ENCODE data around the gene CHCHD3. TPM values are rescaled to one million over a fixed set of nuclear protein-coding genes. Genes with fewer than 3 reads are reported as not detected.

Gene CHCHD3
- total RNA-seq, 2 donors from 2014 or later, result 43.4 to 54.8 TPM

GRCh38 chr7:133095119-133095671, 13.3 kb upstream of the CHCHD3 start:
- no peaks in the 10 kb centered on the region for H3K9me3 Mint-ChIP-seq
- no peak for ATAC-seq
- peak overlapping the region in 1 of 2 donors; percentile 13 for H3K27ac Mint-ChIP-seq

GRCh38 chr7:133091943-133092464, 10.1 kb upstream of the CHCHD3 start:
- no peak for DNase-seq (ENCODE audit: low spot score in 2 of 2)
- no peak for ATAC-seq
- H3K27ac Mint-ChIP-seq, result no peak overlapping the region
- H3K36me3 Mint-ChIP-seq, result no peaks in the 10 kb centered on the region
- no peaks in the 10 kb centered on the region for H3K9me3 Mint-ChIP-seq

More at GRCh38 chr7:133095119-133095671, 13.3 kb upstream of the CHCHD3 start:
- H3K36me3 Mint-ChIP-seq, result no peaks in the 10 kb centered on the region
- DNase-seq (ENCODE audit: low spot score in 2 of 2), result no peak

- H3K9me3 Mint-ChIP-seq, result no peaks in the 10 kb centered on the region
- H3K27ac Mint-ChIP-seq, result peak overlapping the region; percentile 93 to 96
- DNase-seq (ENCODE audit: low spot score in 2 of 2) (no peak), ATAC-seq (peak in 1 of 2 donors; percentile 1)
- peaks cover 9 to 10% of the 10 kb centered on the region in 2 donors for H3K36me3 Mint-ChIP-seq
These were observed 488 bp upstream of the CHCHD3 start for GRCh38 chr7:133082390-133082766.

GRCh38 chr7:133081119-133081598, 731 bp downstream of the CHCHD3 start:
- H3K36me3 Mint-ChIP-seq, result peaks cover 14 to 16% of the 10 kb centered on the region in 2 donors
- no peak for ATAC-seq
- DNase-seq (ENCODE audit: low spot score in 2 of 2), result peak in 1 of 2 donors; percentile 17

GRCh38 chr7:133079296-133079695, 2.6 kb downstream of the CHCHD3 start:
- Mint-ChIP-seq H3K36me3 (peaks cover 14 to 24% of the 10 kb centered on the region in 2 donors), H3K9me3 (no peaks in the 10 kb centered on the region), H3K27ac (no peak overlapping the region)
- ATAC-seq (no peak), DNase-seq (ENCODE audit: low spot score in 2 of 2) (no peak)

More at GRCh38 chr7:133081119-133081598, 731 bp downstream of the CHCHD3 start:
- peak overlapping the region; percentile 93 to 96 for H3K27ac Mint-ChIP-seq
- no peaks in the 10 kb centered on the region for H3K9me3 Mint-ChIP-seq

GRCh38 chr7:133077394-133077793, 4.5 kb downstream of the CHCHD3 start:
- Mint-ChIP-seq H3K27ac (no peak overlapping the region), H3K9me3 (no peaks in the 10 kb centered on the region), H3K36me3 (peaks cover 22 to 32% of the 10 kb centered on the region in 2 donors)
- DNase-seq (ENCODE audit: low spot score in 2 of 2) (no peak), ATAC-seq (no peak)

- Mint-ChIP-seq H3K36me3 (peaks cover 22 to 30% of the 10 kb centered on the region in 2 donors), H3K27ac (no peak overlapping the region), H3K9me3 (no peaks in the 10 kb centered on the region)
- ATAC-seq (no peak), DNase-seq (ENCODE audit: low spot score in 2 of 2) (no peak)
These were observed 5.7 kb downstream of the CHCHD3 start for GRCh38 chr7:133076142-133076541.

GRCh38 chr7:133071506-133071905, 10.4 kb downstream of the CHCHD3 start:
- ATAC-seq (no peak), DNase-seq (ENCODE audit: low spot score in 2 of 2) (no peak)
- Mint-ChIP-seq H3K27ac (no peak overlapping the region), H3K9me3 (peaks cover 0 to 4% of the 10 kb centered on the region in 2 donors), H3K36me3 (peaks cover 26 to 38% of the 10 kb centered on the region in 2 donors)

GRCh38 chr7:133070562-133070961, 11.3 kb downstream of the CHCHD3 start:
- Mint-ChIP-seq H3K36me3 (peaks cover 26 to 38% of the 10 kb centered on the region in 2 donors), H3K9me3 (peaks cover 0 to 4% of the 10 kb centered on the region in 2 donors), H3K27ac (no peak overlapping the region)
- no peak for ATAC-seq
- DNase-seq (ENCODE audit: low spot score in 2 of 2), result no peak

GRCh38 chr7:133065301-133065700, 16.6 kb downstream of the CHCHD3 start:
- Mint-ChIP-seq H3K9me3 (peaks cover 0 to 4% of the 10 kb centered on the region in 2 donors), H3K36me3 (peaks cover 19 to 38% of the 10 kb centered on the region in 2 donors), H3K27ac (no peak overlapping the region)
- ATAC-seq (no peak), DNase-seq (ENCODE audit: low spot score in 2 of 2) (no peak)

- peaks cover 0 to 4% of the 10 kb centered on the region in 2 donors for H3K9me3 Mint-ChIP-seq
- no peak overlapping the region for H3K27ac Mint-ChIP-seq
- no peak for DNase-seq (ENCODE audit: low spot score in 2 of 2)
- no peak for ATAC-seq
- peaks cover 24 to 47% of the 10 kb centered on the region in 2 donors for H3K36me3 Mint-ChIP-seq
These were observed 17.6 kb downstream of the CHCHD3 start for GRCh38 chr7:133064082-133064820.

- DNase-seq (ENCODE audit: low spot score in 2 of 2), result no peak
- Mint-ChIP-seq H3K36me3 (peaks cover 13 to 30% of the 10 kb centered on the region in 2 donors), H3K27ac (no peak overlapping the region), H3K9me3 (peaks cover 0 to 1% of the 10 kb centered on the region in 2 donors)
- no peak for ATAC-seq
These were observed 20.1 kb downstream of the CHCHD3 start for GRCh38 chr7:133061792-133062191.

GRCh38 chr7:133061357-133061756, 20.5 kb downstream of the CHCHD3 start:
- ATAC-seq, result no peak

GRCh38 chr7:133060004-133060403, 21.9 kb downstream of the CHCHD3 start:
- Mint-ChIP-seq H3K27ac (no peak overlapping the region), H3K36me3 (peaks cover 7 to 25% of the 10 kb centered on the region in 2 donors), H3K9me3 (no peaks in the 10 kb centered on the region)
- DNase-seq (ENCODE audit: low spot score in 2 of 2) (no peak), ATAC-seq (no peak)

More at GRCh38 chr7:133061357-133061756, 20.5 kb downstream of the CHCHD3 start:
- Mint-ChIP-seq H3K9me3 (no peaks in the 10 kb centered on the region), H3K27ac (no peak overlapping the region), H3K36me3 (peaks cover 8 to 25% of the 10 kb centered on the region in 2 donors)
- no peak for DNase-seq (ENCODE audit: low spot score in 2 of 2)

- DNase-seq (ENCODE audit: low spot score in 2 of 2) (no peak), ATAC-seq (no peak)
- Mint-ChIP-seq H3K36me3 (peaks cover 7 to 25% of the 10 kb centered on the region in 2 donors), H3K27ac (no peak overlapping the region), H3K9me3 (no peaks in the 10 kb centered on the region)
These were observed 22.6 kb downstream of the CHCHD3 start for GRCh38 chr7:133059263-133059662.

- ATAC-seq (no peak), DNase-seq (ENCODE audit: low spot score in 2 of 2) (no peak)
- Mint-ChIP-seq H3K36me3 (peaks cover 7 to 16% of the 10 kb centered on the region in 2 donors), H3K27ac (no peak overlapping the region), H3K9me3 (no peaks in the 10 kb centered on the region)
These were observed 25.3 kb downstream of the CHCHD3 start for GRCh38 chr7:133056370-133057238.
